ENCODE measurements around the gene TMPRSS13.

TMPRSS13 gene

GRCh38 chr11:117910941-117911655, 18.1 kb downstream of the TMPRSS13 start:
- no peak overlapping the region for H3K4me3 ChIP-seq (ENCODE audit: low read depth, low read length)
- no peak for TF ChIP-seq CTCF (IDR thresholded peaks at IDR 0.05; ENCODE audit: low read depth, low read length)

GRCh38 chr11:117910525-117910924, 18.7 kb downstream of the TMPRSS13 start:
- no peak for TF ChIP-seq CTCF (IDR thresholded peaks at IDR 0.05; ENCODE audit: low read depth, low read length)
- H3K4me3 ChIP-seq (ENCODE audit: low read depth, low read length), result no peak overlapping the region

- TF ChIP-seq CTCF (IDR thresholded peaks at IDR 0.05; ENCODE audit: low read depth, low read length), result no peak
- no peak overlapping the region for H3K4me3 ChIP-seq (ENCODE audit: low read depth, low read length)
Observed at GRCh38 chr11:117909611-117910382, 19.4 kb downstream of the TMPRSS13 start.

GRCh38 chr11:117908959-117909610, 20.1 kb downstream of the TMPRSS13 start:
- H3K4me3 ChIP-seq (ENCODE audit: low read depth, low read length), result no peak overlapping the region
- TF ChIP-seq CTCF (IDR thresholded peaks at IDR 0.05; ENCODE audit: low read depth, low read length), result no peak

- H3K4me3 ChIP-seq (ENCODE audit: low read depth, low read length), result no peak overlapping the region
- TF ChIP-seq CTCF (IDR thresholded peaks at IDR 0.05; ENCODE audit: low read depth, low read length), result no peak
Observed at GRCh38 chr11:117908109-117908895, 20.9 kb downstream of the TMPRSS13 start.

- no peak overlapping the region for H3K4me3 ChIP-seq (ENCODE audit: low read depth, low read length)
- TF ChIP-seq CTCF (IDR thresholded peaks at IDR 0.05; ENCODE audit: low read depth, low read length), result no peak
Observed at GRCh38 chr11:117907276-117908108, 21.7 kb downstream of the TMPRSS13 start.
